HG02981 (cell line): ENCODE measurements around the gene KIF21A.
"Not testable (repeated sequence)": the region's sequence is repeated elsewhere in the genome, so short reads cannot be mapped to it uniquely, and the experiment has no call there.

Experiments used
- ATAC-seq: cut with Tn5 transposase; IDR thresholded peaks from one replicate; pipeline ENCODE4 v1.9.1; 2021; ENCODE audit warnings: mild to moderate bottlenecking, moderate library complexity; ENCODE audit not compliant: unreplicated experiment

KIF21A gene, protein sequence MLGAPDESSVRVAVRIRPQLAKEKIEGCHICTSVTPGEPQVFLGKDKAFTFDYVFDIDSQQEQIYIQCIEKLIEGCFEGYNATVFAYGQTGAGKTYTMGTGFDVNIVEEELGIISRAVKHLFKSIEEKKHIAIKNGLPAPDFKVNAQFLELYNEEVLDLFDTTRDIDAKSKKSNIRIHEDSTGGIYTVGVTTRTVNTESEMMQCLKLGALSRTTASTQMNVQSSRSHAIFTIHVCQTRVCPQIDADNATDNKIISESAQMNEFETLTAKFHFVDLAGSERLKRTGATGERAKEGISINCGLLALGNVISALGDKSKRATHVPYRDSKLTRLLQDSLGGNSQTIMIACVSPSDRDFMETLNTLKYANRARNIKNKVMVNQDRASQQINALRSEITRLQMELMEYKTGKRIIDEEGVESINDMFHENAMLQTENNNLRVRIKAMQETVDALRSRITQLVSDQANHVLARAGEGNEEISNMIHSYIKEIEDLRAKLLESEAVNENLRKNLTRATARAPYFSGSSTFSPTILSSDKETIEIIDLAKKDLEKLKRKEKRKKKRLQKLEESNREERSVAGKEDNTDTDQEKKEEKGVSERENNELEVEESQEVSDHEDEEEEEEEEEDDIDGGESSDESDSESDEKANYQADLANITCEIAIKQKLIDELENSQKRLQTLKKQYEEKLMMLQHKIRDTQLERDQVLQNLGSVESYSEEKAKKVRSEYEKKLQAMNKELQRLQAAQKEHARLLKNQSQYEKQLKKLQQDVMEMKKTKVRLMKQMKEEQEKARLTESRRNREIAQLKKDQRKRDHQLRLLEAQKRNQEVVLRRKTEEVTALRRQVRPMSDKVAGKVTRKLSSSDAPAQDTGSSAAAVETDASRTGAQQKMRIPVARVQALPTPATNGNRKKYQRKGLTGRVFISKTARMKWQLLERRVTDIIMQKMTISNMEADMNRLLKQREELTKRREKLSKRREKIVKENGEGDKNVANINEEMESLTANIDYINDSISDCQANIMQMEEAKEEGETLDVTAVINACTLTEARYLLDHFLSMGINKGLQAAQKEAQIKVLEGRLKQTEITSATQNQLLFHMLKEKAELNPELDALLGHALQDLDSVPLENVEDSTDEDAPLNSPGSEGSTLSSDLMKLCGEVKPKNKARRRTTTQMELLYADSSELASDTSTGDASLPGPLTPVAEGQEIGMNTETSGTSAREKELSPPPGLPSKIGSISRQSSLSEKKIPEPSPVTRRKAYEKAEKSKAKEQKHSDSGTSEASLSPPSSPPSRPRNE (N-terminal part only)

DNA sequence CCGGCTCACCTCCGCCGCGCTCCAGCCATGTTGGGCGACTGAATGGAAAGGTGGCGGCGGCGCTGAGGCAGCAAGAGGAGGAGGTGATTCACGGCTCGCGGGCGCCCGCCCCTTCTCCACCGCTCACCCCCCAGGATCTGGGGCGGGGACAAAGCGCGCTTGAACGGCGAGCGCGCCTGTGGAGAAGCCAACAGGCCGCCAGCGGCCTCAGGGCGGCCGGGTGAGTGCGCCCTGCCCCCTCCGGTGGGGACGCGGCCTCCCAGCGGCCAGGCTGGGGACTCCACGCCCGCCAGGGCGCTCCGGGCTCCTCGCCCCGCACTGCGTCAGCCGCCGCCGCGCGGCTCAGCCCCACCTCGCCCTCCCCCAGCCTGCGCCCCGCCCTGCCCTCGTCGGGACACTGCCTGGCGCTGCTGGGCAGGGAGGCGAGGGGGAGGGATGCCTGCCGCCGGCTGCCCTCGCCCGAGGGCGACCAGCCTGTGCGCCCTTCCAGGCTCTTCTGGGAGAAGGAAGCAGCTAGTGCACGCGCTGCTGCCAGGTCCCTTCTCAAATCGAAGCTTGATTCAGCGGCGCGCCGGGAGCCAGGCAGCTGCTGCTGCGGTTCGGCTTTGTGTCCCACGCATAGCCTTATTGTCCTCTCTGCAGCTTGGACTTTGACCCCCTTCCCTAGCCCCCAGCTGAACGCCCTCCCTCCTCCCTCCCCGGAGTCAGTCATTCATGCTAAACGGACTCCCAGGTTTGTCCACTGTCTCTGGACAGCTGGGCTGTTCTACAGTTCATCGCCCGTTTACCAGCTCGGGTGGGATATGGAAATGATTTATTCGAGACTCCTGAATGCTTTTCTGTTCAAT is at the start of gene KIF21A:
KIF21A (minus strand) TSS at position 40 of the 848 bp plus-strand sequence. CDS start 150 bp downstream, outside the sequence.
- ATAC-seq: peak; percentile 94

DNA sequence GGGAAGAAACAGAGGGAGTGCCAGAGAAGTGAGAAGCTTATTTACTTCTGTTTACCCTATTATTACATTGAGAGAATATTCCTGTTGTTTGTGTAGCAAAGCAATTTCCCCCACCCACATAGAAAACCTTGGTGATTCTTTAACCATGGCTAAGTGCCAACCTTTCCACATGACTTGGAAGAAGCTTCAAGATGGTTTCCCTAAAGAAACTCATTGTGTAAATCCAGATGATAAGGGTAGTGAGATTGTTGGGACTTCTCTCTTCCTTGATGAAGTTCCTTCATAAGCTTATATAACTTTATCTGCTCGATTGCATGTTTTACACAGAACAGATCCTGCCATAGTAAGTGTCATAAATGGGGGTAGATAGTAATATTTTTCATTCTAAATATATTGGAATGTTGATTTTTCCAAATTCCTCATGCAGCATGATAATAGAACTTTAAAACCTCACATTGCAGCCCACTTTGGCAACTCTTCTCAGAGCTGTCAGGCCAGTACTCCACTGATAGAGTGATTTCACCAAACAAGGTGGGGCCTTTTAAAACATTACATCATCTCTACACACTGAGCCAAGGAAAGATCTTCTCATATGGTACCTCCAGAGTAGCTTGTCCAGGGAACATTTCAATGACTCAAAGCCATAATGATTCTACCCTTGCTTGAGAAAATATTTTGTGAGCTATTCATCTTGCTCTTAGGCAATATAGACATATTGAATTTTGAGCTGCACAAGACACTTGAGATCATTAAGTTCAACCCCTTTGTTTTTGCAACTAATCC is 47.8 kb upstream of the KIF21A start:
- no peak for ATAC-seq

GRCh38 chr12:39483597-39483996 is 40.7 kb upstream of the KIF21A start:
- no peak for ATAC-seq

GRCh38 chr12:39483042-39483441 is 40.1 kb upstream of the KIF21A start:
- no peak for ATAC-seq

GRCh38 chr12:39476894-39477293 is 34.0 kb upstream of the KIF21A start:
- no peak for ATAC-seq

DNA sequence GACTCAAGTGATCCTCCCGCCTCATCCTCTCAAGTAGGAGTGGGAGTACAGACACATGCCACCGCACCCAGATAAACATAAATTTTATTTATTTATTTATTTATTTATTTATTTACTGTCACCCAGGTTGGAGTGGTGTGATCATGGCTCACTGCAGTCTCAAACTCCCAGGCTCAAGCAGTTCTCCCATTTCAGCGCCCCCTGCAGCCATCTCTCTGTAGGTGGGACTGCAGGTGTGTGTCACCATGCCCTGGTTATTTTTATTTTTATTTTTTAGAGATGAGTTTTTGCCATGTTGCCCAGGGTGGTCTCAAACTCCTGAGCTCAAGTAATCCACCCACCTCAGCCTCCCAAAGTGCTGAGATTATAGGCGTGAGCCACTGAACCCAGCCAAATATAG is 33.2 kb upstream of the KIF21A start:
- no peak for ATAC-seq

- not testable (repeated sequence) for ATAC-seq
Observed at GRCh38 chr12:39475136-39475535, 32.2 kb upstream of the KIF21A start.

GRCh38 chr12:39467432-39467870 is 24.5 kb upstream of the KIF21A start:
- ATAC-seq: peak; percentile 74

DNA sequence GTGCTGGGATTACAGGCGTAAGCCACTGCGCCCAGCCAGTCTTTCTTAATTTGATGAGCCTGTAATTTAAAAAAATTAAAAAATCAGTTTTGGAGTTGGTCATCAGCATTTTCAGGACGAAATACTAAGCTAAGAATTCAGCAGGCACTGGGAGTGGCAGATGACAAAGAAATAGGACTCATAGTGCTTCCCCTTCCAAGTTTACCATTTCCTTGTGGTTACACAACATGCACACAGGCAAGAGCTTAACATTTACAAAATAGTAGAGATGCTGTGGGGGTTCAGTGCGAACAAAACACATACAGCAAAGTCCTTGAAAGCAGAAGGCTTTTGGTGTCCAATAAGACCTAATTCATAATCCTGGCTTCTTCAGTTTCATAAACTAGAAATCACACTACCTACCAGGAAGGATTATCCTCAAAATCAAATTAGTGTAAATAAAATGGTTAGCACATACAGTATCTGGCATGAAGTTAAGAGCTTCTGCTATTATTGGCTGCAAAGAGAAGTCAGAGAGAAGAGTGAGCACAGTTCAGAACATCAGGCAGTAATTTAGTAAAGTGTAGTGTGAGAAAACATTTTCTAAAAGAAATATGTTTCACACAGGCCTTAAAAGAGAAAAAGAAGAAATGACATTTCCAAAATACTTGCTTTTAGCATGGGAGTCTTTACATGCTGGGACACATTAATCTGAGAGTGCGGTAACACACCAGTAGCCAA is 22.2 kb upstream of the KIF21A start:
- no peak for ATAC-seq

DNA sequence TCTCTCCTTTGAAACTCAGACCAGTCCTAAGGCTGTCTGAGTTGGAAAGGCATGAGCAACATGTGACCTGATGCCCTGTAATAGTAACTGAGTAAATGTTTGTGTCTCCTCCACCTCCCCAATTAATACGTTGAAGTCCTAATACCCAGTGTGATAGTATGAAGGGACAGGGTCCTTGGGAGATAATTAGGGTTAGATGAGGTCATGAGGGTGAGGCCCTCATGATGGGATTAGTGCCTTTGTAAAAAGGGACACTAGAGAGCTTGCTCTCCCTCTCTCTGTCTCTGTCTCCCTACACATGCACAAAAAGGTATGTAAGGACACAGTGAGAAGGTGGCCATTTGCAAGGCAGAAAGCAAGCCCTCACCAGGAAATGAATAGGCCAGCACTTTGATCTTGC is 18.1 kb upstream of the KIF21A start:
- ATAC-seq: no peak

GRCh38 chr12:39459027-39459434 is 16.1 kb upstream of the KIF21A start:
- no peak for ATAC-seq

GRCh38 chr12:39451977-39452376 is 9.1 kb upstream of the KIF21A start:
- no peak for ATAC-seq

- ATAC-seq: no peak
Observed at GRCh38 chr12:39448038-39448437, 5.1 kb upstream of the KIF21A start.

DNA sequence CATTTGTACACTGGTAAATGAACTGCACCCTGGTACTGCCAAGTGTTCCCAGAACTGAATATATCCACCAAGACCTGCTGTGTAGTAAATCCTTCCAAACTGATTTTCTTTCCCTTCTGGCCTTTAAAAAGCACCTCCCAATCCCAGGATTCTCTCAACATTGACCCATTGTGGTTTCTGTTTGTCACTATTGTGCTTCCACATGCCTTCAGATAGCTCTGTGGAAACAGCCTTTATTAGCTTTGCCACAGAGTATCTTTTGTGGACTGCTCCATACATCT is 949 bp upstream of the KIF21A start:
- ATAC-seq: no peak

DNA sequence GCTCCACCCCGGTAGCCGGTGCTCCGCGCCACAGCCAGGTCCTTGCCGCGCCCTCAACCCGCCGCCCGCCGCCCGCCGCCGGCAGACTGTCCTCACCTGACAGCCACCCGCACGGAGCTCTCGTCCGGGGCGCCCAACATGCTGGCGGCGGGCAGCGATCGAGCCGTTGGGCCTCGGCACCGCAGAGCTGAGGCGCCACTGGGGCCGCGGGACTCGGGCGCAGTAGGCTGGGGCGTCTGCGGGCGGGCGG is 164 bp downstream of the KIF21A start:
- ATAC-seq: no peak

- peak; percentile 19 for ATAC-seq
Observed at GRCh38 chr12:39441963-39442830, 723 bp downstream of the KIF21A start.

GRCh38 chr12:39441189-39441962 is 1.5 kb downstream of the KIF21A start:
- no peak for ATAC-seq
